IMR-90 (cell line): Measurements from ENCODE around the gene DNAJC5G.

ENCODE experiments used
- CHD1 ChIP-seq: IDR thresholded peaks from 2 replicates; pipeline ENCODE4 v1.6.1; 2012; ENCODE audit warnings: low read depth, low read length, improper control_type of control experiment
- CTCF ChIP-seq: conservative IDR thresholded peaks from 2 replicates; pipeline ENCODE4 v1.5.1; 2012; ENCODE audit warnings: mild to moderate bottlenecking, low read depth, low read length, improper control_type of control experiment
- POLR2A ChIP-seq: IDR thresholded peaks from 2 replicates; pipeline ENCODE4 v1.6.1; 2012; ENCODE audit warnings: mild to moderate bottlenecking, low read depth, low read length
- RAD21 ChIP-seq: IDR thresholded peaks from 2 replicates; pipeline ENCODE4 v1.6.1; 2012; ENCODE audit warnings: low read length, improper control_type of control experiment
- USF2 ChIP-seq: fragments of 150-350 bp; IDR thresholded peaks from 2 replicates; pipeline ENCODE4 v1.6.1; 2017; ENCODE audit warnings: mild to moderate bottlenecking, antibody characterized with exemption, low read length, low read depth

DNA sequence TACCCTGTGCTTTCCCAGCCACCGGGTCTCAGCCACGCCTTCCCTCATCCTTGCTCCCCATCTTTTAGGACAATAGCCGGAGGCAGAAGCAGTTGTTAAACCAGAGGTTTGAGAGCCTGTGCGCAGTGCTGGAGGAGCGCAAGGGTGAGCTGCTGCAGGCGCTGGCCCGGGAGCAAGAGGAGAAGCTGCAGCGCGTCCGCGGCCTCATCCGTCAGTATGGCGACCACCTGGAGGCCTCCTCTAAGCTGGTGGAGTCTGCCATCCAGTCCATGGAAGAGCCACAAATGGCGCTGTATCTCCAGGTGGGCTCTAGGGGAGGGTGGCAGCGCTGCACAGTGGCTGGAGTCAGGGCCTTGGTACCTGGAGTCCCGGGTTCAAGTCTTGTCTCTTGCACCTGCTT, 30.3 kb downstream of the DNAJC5G start:
- TF ChIP-seq CTCF (no peak), POLR2A (no peak), CHD1 (no peak), USF2 (no peak), RAD21 (no peak)
